Endodermal cell (in vitro differentiated cells): Measurements from ENCODE around the gene SPAG17. TPM values are rescaled to one million over a fixed set of nuclear protein-coding genes. Genes with fewer than 3 reads are reported as not detected.

Experiments
- DNase-seq: peaks from one replicate; pipeline ENCODE4 v3.0.0-alpha.2; 2017
- H3K27ac ChIP-seq: 2 replicates; pipeline ENCODE4 v1.5.1; 2013; ENCODE audit warnings: mild to moderate bottlenecking, low read depth, low read length, moderate library complexity
- H3K27me3 ChIP-seq: 2 replicates; pipeline ENCODE4 v1.6.1; 2013; ENCODE audit warnings: mild to moderate bottlenecking, low read length, moderate library complexity; ENCODE audit not compliant: insufficient read depth, control insufficient read depth, poor library complexity, severe bottlenecking
- H3K36me3 ChIP-seq: 2 replicates; pipeline ENCODE4 v1.7.0; 2013; ENCODE audit warnings: mild to moderate bottlenecking, low read length, moderate library complexity; ENCODE audit not compliant: control insufficient read depth, insufficient read depth
- H3K4me1 ChIP-seq: one replicate; pipeline ENCODE4 v1.7.0; 2013; ENCODE audit warnings: low read length; ENCODE audit not compliant: control insufficient read depth, insufficient read depth
- H3K4me3 ChIP-seq: 2 replicates; pipeline ENCODE4 v1.5.1; 2013; ENCODE audit warnings: mild to moderate bottlenecking, low read length, moderate library complexity
- H3K9ac ChIP-seq: 2 replicates; pipeline ENCODE4 v1.6.1; 2013; ENCODE audit warnings: mild to moderate bottlenecking, low read length, moderate library complexity; ENCODE audit not compliant: poor library complexity, severe bottlenecking; ENCODE audit errors: extremely low read depth
- H3K9me3 ChIP-seq: 2 replicates; pipeline ENCODE4 v1.6.1; 2013; ENCODE audit warnings: mild to moderate bottlenecking, low read length, moderate library complexity; ENCODE audit not compliant: control insufficient read depth
- H3K27ac Mint-ChIP-seq: 2 replicates; pipeline ENCODE4 v1.8.0; 2020; ENCODE audit warnings: mixed read lengths
- H3K27me3 Mint-ChIP-seq: 2 replicates; pipeline ENCODE4 v1.8.0; 2021; ENCODE audit warnings: mild to moderate bottlenecking, mixed read lengths; ENCODE audit not compliant: insufficient read depth
- H3K36me3 Mint-ChIP-seq: 2 replicates; pipeline ENCODE4 v1.8.0; 2020; ENCODE audit warnings: low read depth, mixed read lengths
- H3K4me1 Mint-ChIP-seq: 2 replicates; pipeline ENCODE4 v1.8.0; 2020; ENCODE audit warnings: mixed read lengths
- H3K4me3 Mint-ChIP-seq: 2 replicates; pipeline ENCODE4 v1.8.0; 2020; ENCODE audit warnings: mild to moderate bottlenecking, moderate library complexity, mixed read lengths
- H3K9me3 Mint-ChIP-seq: 2 replicates; pipeline ENCODE4 v1.8.0; 2020; ENCODE audit warnings: mild to moderate bottlenecking, mixed read lengths
- CTCF ChIP-seq: fragments of 200-600 bp; sonication (generic); conservative IDR thresholded peaks from 2 replicates; pipeline ENCODE4 v1.5.0; 2021; ENCODE audit warnings: antibody characterized with exemption, mild to moderate bottlenecking
- WGBS, 2 experiments: methylation state at CpG; one replicate each; pipeline versions ENCODE4 v1.1.5 to v1.1.7; 2013; ENCODE audit warnings: missing lambda C conversion rate in 2 of 2, mixed read lengths in 1 of 2; ENCODE audit not compliant: insufficient coverage in 1 of 2, insufficient read length in 1 of 2; 5-methylcytosine and 5-hydroxymethylcytosine counted together
- total RNA-seq, 2 donors: library from RNA; stranded (reverse); fragmentation: NEBNext Ultra II Directional in 1 of 2; extraction: Animal tissue kit (Norgen Biotek cat#: 25700) in 1 of 2; gene quantifications; 2 replicates in 1 of 2; 3 replicates in 1 of 2; pipeline ENCODE4 v1.2.1, GENCODE V29; 2021

Gene SPAG17
- total RNA-seq, 2 donors from 2014 or later, result 5.0 to 6.3 TPM

- Histone ChIP-seq H3K36me3 (no peaks in the 10 kb centered on the region), H3K4me1 (no peaks in the 10 kb centered on the region), H3K4me3 (no peak overlapping the region), H3K9me3 (no peaks in the 10 kb centered on the region), H3K27ac (no peak overlapping the region), H3K9ac (no peak overlapping the region), H3K27me3 (no peaks in the 10 kb centered on the region)
- H3K27me3 Mint-ChIP-seq, result no peaks in the 10 kb centered on the region
- WGBS, 2 experiments, result 82% methylated on average over 1 of the region's 1 CpG; no CpG with 5 or more reads in 1 of the 2 experiments
- TF ChIP-seq CTCF, result no peak
- no peaks in the 10 kb centered on the region for H3K9me3 Mint-ChIP-seq
- no peaks in the 10 kb centered on the region for H3K36me3 Mint-ChIP-seq
- no peak overlapping the region for H3K4me3 Mint-ChIP-seq
- no peak overlapping the region for H3K27ac Mint-ChIP-seq
- peaks cover 5% of the 10 kb centered on the region for H3K4me1 Mint-ChIP-seq
- DNase-seq, result no peak
These were observed 141.4 kb downstream of the SPAG17 start for GRCh38 chr1:118043624-118044023.

- Histone ChIP-seq H3K36me3 (no peaks in the 10 kb centered on the region), H3K27me3 (no peaks in the 10 kb centered on the region), H3K4me3 (no peak overlapping the region), H3K4me1 (no peaks in the 10 kb centered on the region), H3K9ac (no peak overlapping the region), H3K27ac (no peak overlapping the region), H3K9me3 (no peaks in the 10 kb centered on the region)
- no peak for DNase-seq
- Mint-ChIP-seq H3K27me3 (no peaks in the 10 kb centered on the region), H3K4me3 (no peak overlapping the region), H3K9me3 (no peaks in the 10 kb centered on the region), H3K4me1 (peaks cover 5% of the 10 kb centered on the region), H3K27ac (no peak overlapping the region), H3K36me3 (no peaks in the 10 kb centered on the region)
- no peak for TF ChIP-seq CTCF
- WGBS, 2 experiments, result 83 to 100% methylated on average over 2 of the region's 2 CpGs
These were observed 142.5 kb downstream of the SPAG17 start for GRCh38 chr1:118042501-118042900.

GRCh38 chr1:118039170-118039569 lies 145.9 kb downstream of the SPAG17 start:
- H3K9ac ChIP-seq, result no peak overlapping the region
- H3K27me3 ChIP-seq, result no peaks in the 10 kb centered on the region
- H3K9me3 ChIP-seq, result no peaks in the 10 kb centered on the region
- Mint-ChIP-seq H3K36me3 (no peaks in the 10 kb centered on the region), H3K4me1 (peaks cover 5% of the 10 kb centered on the region), H3K4me3 (no peak overlapping the region), H3K27me3 (no peaks in the 10 kb centered on the region), H3K27ac (no peak overlapping the region), H3K9me3 (no peaks in the 10 kb centered on the region)
- no peaks in the 10 kb centered on the region for H3K36me3 ChIP-seq
- no peaks in the 10 kb centered on the region for H3K4me1 ChIP-seq
- H3K4me3 ChIP-seq, result no peak overlapping the region
- H3K27ac ChIP-seq, result no peak overlapping the region
- WGBS, 2 experiments, result 80% methylated on average over 3 of the region's 3 CpGs; no CpG with 5 or more reads in 1 of the 2 experiments
- DNase-seq, result no peak
- TF ChIP-seq CTCF, result no peak
